Muscle of leg (tissue), 11 donors: ENCODE results near the gene DNMT3A. TPM values are rescaled to one million over a fixed set of nuclear protein-coding genes. Genes with fewer than 3 reads are reported as not detected.

Experiments used
- DNase-seq: peaks from one replicate; pipeline ENCODE4 v3.0.0; 2013
- H3K27ac ChIP-seq: one replicate; pipeline ENCODE4 v1.5.1; 2013; ENCODE audit warnings: mild to moderate bottlenecking, low read length, control low read depth
- H3K27me3 ChIP-seq: one replicate; pipeline ENCODE4 v1.6.1; 2013; ENCODE audit warnings: low read length; ENCODE audit not compliant: control insufficient read depth, insufficient read depth
- H3K36me3 ChIP-seq: one replicate; pipeline ENCODE4 v1.6.1; 2013; ENCODE audit warnings: low read length; ENCODE audit not compliant: control insufficient read depth, insufficient read depth
- H3K4me1 ChIP-seq: one replicate; pipeline ENCODE4 v1.6.1; 2013; ENCODE audit warnings: low read length; ENCODE audit not compliant: control insufficient read depth, insufficient read depth
- H3K4me3 ChIP-seq: one replicate; pipeline ENCODE4 v1.5.1; 2013; ENCODE audit warnings: low read length, control low read depth
- H3K9me3 ChIP-seq: replicated peaks from 2 replicates; pipeline ENCODE4 v1.6.1; 2013; ENCODE audit warnings: low read depth, low read length; ENCODE audit not compliant: control insufficient read depth
- WGBS: methylation state at CpG from one replicate; pipeline ENCODE4 v1.1.5; 2013; ENCODE audit warnings: missing lambda C conversion rate; ENCODE audit not compliant: insufficient coverage; 5-methylcytosine and 5-hydroxymethylcytosine counted together
- polyA plus RNA-seq, 8 donors: library from polyadenylated mRNA; unstranded; fragments of 120-200 nt; gene quantifications; one replicate each; pipeline versions ENCODE4 v1.2.1 to v1.2.3, GENCODE V29; 2013; ENCODE audit warnings: inconsistent platforms in 1 of 8, low replicate concordance in 1 of 8; ENCODE audit not compliant: insufficient read length in 8 of 8, insufficient read depth in 1 of 8
- total RNA-seq: library from RNA; stranded (reverse); fragments of 120-200 nt; gene quantifications from one replicate; pipeline ENCODE4 v1.2.4, GENCODE V29; 2013

DNMT3A gene
- total and polyA plus RNA-seq, 9 donors: 27.3 to 74.0 (median 55.2) TPM

DNA sequence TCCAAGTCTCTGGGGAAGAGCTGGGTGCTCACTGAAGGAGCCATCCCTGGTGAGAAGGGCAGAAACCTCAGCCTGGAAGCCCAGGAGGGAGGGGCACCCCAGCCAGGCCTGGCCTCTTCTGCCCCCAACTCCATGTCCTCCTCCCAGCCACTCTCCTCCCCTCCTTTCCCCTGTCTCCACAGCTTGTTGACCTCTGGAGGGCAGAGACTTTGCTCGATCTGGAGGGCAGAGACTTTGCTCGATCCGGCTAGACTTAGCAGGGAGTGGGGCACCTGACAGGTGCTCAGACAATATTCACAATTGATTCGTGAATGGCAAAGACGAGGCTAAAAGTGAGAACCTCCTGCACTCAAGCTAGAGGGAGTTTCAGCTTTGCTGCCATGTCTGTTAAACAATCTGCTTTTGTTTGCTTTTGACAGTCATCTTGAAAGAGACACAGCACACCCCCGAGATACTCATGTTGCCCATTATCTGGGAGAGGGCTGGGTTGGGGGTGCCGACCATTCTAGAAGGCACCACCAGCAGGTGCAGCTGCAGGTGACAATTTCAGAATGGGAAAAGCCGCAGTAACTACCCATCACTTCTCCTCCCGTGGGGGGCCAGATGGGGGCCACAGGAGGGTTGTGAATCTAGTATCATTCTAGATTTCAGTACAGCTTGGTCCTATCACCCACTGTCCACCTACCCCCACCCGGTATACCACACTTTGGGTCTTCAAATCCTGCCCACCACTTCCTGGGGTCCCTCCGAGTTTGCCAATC lies 54.8 kb downstream of the DNMT3A start:
- Histone ChIP-seq H3K27me3 (no peaks in the 10 kb centered on the region), H3K27ac (no peak overlapping the region), H3K4me1 (peaks cover 70% of the 10 kb centered on the region), H3K9me3 (no peaks in the 10 kb centered on the region), H3K36me3 (peaks cover 25% of the 10 kb centered on the region), H3K4me3 (no peak overlapping the region)
- WGBS: 73% methylated on average over 6 of the region's 11 CpGs
- no peak for DNase-seq

- Histone ChIP-seq H3K27ac (peak overlapping the region; percentile 68), H3K9me3 (no peaks in the 10 kb centered on the region), H3K27me3 (no peaks in the 10 kb centered on the region), H3K4me3 (no peak overlapping the region), H3K36me3 (peaks cover 30% of the 10 kb centered on the region), H3K4me1 (peaks cover 65% of the 10 kb centered on the region)
- no peak for DNase-seq
- WGBS: 50% methylated on average over 7 of the region's 10 CpGs
Measured at GRCh38 chr2:25286025-25286400, 55.7 kb downstream of the DNMT3A start.

- Histone ChIP-seq H3K36me3 (peaks cover 36% of the 10 kb centered on the region), H3K4me1 (peaks cover 59% of the 10 kb centered on the region), H3K9me3 (no peaks in the 10 kb centered on the region), H3K4me3 (no peak overlapping the region), H3K27me3 (no peaks in the 10 kb centered on the region), H3K27ac (peak overlapping the region; percentile 68)
- 49% methylated on average over 6 of the region's 11 CpGs for WGBS
- DNase-seq: no peak
Measured at GRCh38 chr2:25285265-25286024, 56.3 kb downstream of the DNMT3A start.

GRCh38 chr2:25284756-25285155 lies 57.0 kb downstream of the DNMT3A start:
- peaks cover 41% of the 10 kb centered on the region for H3K36me3 ChIP-seq
- DNase-seq: no peak
- no peaks in the 10 kb centered on the region for H3K27me3 ChIP-seq
- peaks cover 55% of the 10 kb centered on the region for H3K4me1 ChIP-seq
- no peaks in the 10 kb centered on the region for H3K9me3 ChIP-seq
- WGBS: 70% methylated on average over 4 of the region's 5 CpGs
- H3K27ac ChIP-seq: no peak overlapping the region
- H3K4me3 ChIP-seq: no peak overlapping the region

DNA sequence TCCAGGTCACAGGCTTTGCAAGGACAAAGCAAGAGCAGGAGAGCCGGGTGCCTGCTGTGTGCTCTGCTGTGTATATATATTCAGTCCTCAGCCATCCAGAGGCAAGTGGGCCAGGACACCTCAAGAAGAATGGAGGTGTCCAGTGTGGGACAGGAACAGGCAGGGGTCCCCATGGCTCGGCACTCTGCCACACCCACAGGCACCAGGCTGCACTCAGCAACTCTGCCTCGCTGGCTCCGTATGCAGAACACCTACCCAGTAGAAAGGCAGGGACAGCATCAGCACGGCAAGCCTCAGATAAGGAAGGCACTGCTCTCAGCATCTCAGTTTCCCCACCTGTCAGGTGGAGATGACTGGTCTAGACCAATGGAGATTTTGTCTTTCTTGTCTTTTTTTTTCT lies 57.8 kb downstream of the DNMT3A start:
- H3K27ac ChIP-seq: no peak overlapping the region
- H3K4me1 ChIP-seq: peaks cover 55% of the 10 kb centered on the region
- H3K9me3 ChIP-seq: no peaks in the 10 kb centered on the region
- DNase-seq: no peak
- H3K27me3 ChIP-seq: no peaks in the 10 kb centered on the region
- no peak overlapping the region for H3K4me3 ChIP-seq
- WGBS: 100% methylated on average over 3 of the region's 5 CpGs
- peaks cover 42% of the 10 kb centered on the region for H3K36me3 ChIP-seq

- 83% methylated on average over 2 of the region's 8 CpGs for WGBS
- Histone ChIP-seq H3K27ac (no peak overlapping the region), H3K36me3 (peaks cover 41% of the 10 kb centered on the region), H3K9me3 (no peaks in the 10 kb centered on the region), H3K4me1 (peaks cover 56% of the 10 kb centered on the region), H3K27me3 (no peaks in the 10 kb centered on the region), H3K4me3 (no peak overlapping the region)
- DNase-seq: no peak
Measured at GRCh38 chr2:25281941-25282340, 59.8 kb downstream of the DNMT3A start.

DNA sequence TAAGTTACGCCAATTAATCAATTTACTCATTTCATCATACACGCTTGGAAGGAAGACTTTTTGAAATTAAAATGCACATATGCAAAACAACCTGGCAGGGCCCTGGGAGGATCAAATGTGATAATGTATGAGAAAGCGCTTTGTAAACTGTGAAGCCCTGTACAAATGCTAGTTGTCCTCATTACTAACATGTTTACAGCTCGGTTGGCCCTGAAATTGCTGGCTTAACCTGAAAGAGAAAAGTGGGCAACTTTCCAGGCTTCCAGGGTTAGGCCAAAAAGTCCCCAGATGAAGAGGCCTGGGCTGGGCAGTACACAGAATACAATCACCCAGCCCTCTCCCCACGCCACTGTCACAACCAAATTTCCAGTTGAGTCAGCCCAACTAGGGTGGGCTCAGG lies 60.2 kb downstream of the DNMT3A start:
- no peak for DNase-seq
- WGBS: no CpG with 5 or more reads among the region's 5 CpGs
- peaks cover 57% of the 10 kb centered on the region for H3K4me1 ChIP-seq
- H3K27me3 ChIP-seq: no peaks in the 10 kb centered on the region
- no peak overlapping the region for H3K27ac ChIP-seq
- H3K9me3 ChIP-seq: no peaks in the 10 kb centered on the region
- H3K4me3 ChIP-seq: no peak overlapping the region
- H3K36me3 ChIP-seq: peaks cover 41% of the 10 kb centered on the region

DNA sequence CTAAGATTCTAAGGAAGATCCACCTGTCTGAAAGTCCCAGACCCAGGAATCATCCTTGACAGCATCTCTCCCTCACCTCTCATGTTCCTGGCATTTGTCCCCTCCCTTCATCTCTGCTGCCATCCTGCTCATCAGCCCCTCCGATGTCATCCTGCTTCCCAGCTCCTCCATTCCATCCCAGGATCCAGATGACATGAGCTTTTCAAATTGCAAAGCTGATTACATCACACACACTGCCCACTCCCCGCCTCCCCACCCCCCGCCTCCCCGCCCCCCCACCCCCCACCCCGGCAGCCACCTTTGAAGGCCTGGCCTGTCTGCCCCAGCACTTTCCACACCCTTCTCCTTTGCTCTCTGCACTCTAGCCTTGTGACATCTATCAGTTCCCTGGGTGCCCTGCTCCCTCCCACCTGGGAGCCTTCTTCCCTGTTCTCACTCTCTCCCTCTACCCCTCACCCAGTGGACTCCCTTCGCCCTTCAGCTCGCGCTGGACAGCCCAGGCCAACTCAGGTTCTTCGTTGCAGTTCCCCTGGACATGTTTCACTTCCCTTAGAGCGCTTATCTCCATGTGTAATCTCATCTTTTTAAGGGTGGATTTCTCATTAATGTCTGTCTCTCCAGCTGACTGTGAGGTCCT lies 61.6 kb downstream of the DNMT3A start:
- no peak for DNase-seq
- peaks cover 57% of the 10 kb centered on the region for H3K4me1 ChIP-seq
- H3K27ac ChIP-seq: peak overlapping the region; percentile 10
- H3K27me3 ChIP-seq: no peaks in the 10 kb centered on the region
- no peaks in the 10 kb centered on the region for H3K9me3 ChIP-seq
- H3K4me3 ChIP-seq: no peak overlapping the region
- peaks cover 52% of the 10 kb centered on the region for H3K36me3 ChIP-seq
- 76% methylated on average over 4 of the region's 10 CpGs for WGBS

DNA sequence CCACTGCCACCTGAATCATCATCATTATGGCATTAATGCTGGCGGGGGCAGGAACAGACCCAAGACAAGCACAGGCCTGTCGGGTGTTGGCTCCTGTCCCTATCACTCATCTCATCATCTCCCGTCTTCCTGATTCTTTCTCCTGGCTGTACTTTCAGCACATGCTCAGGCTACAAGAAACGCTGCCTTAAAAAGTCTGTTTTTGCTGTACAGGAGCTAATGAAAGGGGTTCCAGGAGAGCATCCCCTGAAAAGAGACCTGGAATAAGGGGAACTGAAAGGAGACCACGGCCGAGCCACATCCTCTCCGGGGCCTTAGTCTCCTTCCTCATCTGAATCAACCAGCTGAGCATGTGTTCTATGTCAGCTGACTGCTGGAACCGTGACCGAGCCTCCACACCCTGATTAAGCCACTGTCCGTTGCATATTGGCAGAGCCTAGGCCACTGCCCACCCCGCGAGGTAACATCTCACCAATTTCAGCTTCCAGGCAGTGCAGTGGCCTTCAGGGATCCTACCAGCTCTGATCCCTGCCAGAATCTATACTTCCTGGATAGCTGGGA lies 62.6 kb downstream of the DNMT3A start:
- Histone ChIP-seq H3K36me3 (peaks cover 57% of the 10 kb centered on the region), H3K9me3 (no peaks in the 10 kb centered on the region), H3K27me3 (no peaks in the 10 kb centered on the region), H3K27ac (peak overlapping the region; percentile 84), H3K4me1 (peaks cover 61% of the 10 kb centered on the region), H3K4me3 (no peak overlapping the region)
- WGBS: 36% methylated on average over 9 of the region's 12 CpGs
- peak; percentile 88 for DNase-seq
